GM12875 (cell line): Measurements from ENCODE around the gene POLR1C.
"Not testable (repeated sequence)": the region's sequence is repeated elsewhere in the genome, so short reads cannot be mapped to it uniquely, and the experiment has no call there.

Experiments used
- H3K4me3 ChIP-seq: one replicate; pipeline ENCODE4 v1.5.1; 2011; ENCODE audit warnings: low read depth, low read length, control low read depth
- TF ChIP-seq, protein P1 (sequence below): IDR thresholded peaks from 2 replicates; pipeline ENCODE4 v1.5.1; 2011; ENCODE audit warnings: low read depth, mild to moderate bottlenecking, control low read depth, inconsistent platforms, low read length, moderate library complexity, borderline replicate concordance; ENCODE audit not compliant: insufficient read depth

POLR1C gene

DNA sequence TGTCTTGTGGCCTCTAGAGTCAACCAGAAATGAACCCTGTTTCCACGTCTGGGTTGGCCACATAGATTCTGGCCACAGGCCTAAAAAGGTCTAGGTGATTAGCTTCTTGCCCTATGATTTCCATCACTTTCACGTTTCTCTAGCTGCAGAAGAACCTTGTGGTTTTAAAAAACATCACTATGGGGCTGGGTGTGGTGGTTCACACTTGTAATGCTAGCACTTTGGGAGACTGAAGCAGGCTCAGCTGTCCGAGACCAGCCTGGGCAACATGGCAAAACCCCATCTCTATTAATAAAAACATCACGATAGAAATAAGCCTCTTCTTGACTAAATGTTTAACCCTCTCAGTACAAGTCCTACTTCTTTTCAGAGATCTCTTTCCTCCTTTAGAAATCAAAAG lies 27.6 kb downstream of the POLR1C start:
- TF ChIP-seq, protein P1, sequence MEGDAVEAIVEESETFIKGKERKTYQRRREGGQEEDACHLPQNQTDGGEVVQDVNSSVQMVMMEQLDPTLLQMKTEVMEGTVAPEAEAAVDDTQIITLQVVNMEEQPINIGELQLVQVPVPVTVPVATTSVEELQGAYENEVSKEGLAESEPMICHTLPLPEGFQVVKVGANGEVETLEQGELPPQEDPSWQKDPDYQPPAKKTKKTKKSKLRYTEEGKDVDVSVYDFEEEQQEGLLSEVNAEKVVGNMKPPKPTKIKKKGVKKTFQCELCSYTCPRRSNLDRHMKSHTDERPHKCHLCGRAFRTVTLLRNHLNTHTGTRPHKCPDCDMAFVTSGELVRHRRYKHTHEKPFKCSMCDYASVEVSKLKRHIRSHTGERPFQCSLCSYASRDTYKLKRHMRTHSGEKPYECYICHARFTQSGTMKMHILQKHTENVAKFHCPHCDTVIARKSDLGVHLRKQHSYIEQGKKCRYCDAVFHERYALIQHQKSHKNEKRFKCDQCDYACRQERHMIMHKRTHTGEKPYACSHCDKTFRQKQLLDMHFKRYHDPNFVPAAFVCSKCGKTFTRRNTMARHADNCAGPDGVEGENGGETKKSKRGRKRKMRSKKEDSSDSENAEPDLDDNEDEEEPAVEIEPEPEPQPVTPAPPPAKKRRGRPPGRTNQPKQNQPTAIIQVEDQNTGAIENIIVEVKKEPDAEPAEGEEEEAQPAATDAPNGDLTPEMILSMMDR = no peak
- H3K4me3 ChIP-seq = no peak overlapping the region

DNA sequence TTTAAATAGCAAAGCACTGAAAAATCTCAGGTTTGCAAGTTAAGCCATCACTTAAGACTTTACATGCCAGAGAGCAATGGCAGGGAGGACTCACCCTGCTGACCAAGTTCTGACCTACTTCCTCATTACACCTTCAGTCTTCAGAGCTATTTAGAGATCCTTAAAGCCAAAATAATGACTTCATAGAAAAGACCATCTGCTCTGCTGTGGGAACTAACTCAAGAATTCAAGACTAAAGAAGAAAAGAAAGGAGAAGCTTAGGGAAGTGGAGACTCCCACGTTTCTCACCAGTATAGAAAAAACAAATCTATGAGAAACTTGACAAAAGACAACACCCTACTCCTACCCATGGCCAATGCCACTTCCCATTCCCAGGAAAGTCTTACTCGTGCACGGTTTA lies 30.3 kb downstream of the POLR1C start:
- no peak overlapping the region for H3K4me3 ChIP-seq
- TF ChIP-seq, protein P1 = no peak

DNA sequence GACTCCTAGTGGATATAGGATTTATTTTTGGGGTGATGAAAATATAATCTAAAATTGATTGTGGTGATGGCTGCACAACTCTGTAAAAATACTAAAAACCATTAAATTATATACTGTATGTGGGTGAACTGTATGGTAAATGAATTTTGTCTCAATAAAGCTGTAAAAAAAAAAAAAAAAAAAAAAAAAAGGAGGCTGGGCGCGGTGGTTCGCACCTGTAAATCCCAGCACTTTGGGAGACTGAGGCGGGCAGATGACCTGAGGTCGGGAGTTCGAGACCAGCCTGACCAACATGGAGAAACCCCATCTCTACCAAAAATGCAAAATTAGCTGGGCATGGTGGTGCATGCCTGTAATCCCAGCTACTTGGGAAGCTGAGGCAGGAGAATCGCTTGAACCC lies 40.7 kb downstream of the POLR1C start:
- not testable (repeated sequence) for H3K4me3 ChIP-seq

DNA sequence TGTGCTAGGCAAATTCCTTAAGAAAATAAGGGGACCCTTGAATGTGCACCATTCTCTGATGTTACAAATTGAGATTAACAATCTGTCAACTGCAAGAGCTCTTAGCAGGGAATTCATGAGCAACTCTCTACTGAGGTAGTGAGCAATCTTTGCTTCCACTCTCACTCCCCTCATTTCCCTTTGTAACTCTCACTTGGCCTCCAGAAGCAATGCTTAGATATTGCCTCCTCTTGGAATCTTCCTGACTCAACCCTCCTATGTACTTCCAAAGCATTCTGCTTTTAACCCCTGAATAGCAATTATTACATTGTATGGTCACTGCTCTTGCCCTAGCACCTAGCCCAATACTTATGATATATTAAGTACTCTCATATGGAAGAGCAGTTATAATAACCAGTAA lies 42.4 kb downstream of the POLR1C start:
- no peak overlapping the region for H3K4me3 ChIP-seq
- TF ChIP-seq, protein P1 = no peak

DNA sequence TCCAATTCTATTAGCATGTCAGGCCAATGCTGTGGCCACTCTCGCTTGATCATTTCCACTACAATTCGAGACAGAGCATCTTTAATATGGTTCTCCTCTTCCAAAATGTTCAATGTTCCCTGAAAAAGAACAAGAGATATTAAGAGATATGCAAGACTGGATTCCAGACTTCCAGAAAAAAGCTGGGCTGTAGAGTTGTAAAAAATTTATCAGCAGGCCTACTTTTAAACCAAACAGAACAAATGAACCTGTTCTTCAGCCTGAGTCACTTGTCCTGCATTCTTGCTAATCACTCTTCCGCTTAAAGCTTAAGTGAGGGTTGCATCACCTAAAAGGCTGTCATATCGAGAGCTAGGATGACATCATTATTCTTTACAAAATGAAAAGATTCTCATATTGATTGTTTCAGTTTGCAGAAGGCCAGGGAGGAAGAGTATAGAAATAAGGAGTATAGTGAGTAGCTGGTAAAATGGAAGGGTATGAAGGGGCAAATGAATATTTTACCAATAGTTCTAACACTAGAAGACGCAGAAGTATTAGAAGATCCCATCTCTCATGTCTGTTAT lies 54.1 kb downstream of the POLR1C start:
- no peak overlapping the region for H3K4me3 ChIP-seq
- TF ChIP-seq, protein P1 = no peak
